GM12878 (cell line): ENCODE results near the gene ASPG. TPM values are rescaled to one million over a fixed set of nuclear protein-coding genes. Genes with fewer than 3 reads are reported as not detected.

Experiments used
- CREM ChIP-seq: IDR thresholded peaks from 2 replicates; pipeline ENCODE4 v1.6.1; 2014; ENCODE audit warnings: antibody characterized with exemption, low read depth
- SPI1 ChIP-seq: IDR thresholded peaks from 2 replicates; pipeline ENCODE4 v1.6.1; 2011; ENCODE audit warnings: low read depth, mild to moderate bottlenecking, low read length, moderate library complexity, borderline replicate concordance; ENCODE audit not compliant: insufficient read depth
- ZBTB4 ChIP-seq: fragments of 450-650 bp; formaldehyde crosslinking; IDR thresholded peaks from 2 replicates; pipeline ENCODE4 v1.4.0; 2022; ENCODE audit warnings: mild to moderate bottlenecking, moderate library complexity
- ZNF592 ChIP-seq: fragments of 450-650 bp; IDR thresholded peaks from 2 replicates; pipeline ENCODE4 v1.6.1; 2017; ENCODE audit warnings: mild to moderate bottlenecking, moderate library complexity
- polyA plus RNA-seq, 11 experiments: library from polyadenylated mRNA; depleted of rRNA in 4 of 11; unstranded in 6 of 11; stranded (reverse) in 5 of 11; fragments of >200 nt; fragmentation: Nextera tagmentation in 4 of 11; fragmentation: Illumina TruSeq in 1 of 11; extraction: Ambion mirVana in 4 of 11; extraction: Trizol in 1 of 11; gene quantifications; 1 replicate in 1 of 11; 2 replicates in 10 of 11; pipeline versions ENCODE4 v1.2.1 to v1.2.3, GENCODE V29; 2011 to 2016; ENCODE audit warnings: inconsistent platforms in 2 of 11, missing spikeins in 2 of 11, low read depth in 1 of 11
- total RNA-seq, 4 experiments: library from RNA; depleted of rRNA in 3 of 4; stranded (reverse); fragments of >200 nt in 3 of 4; fragmentation: Illumina TruSeq in 1 of 4; extraction: Trizol in 1 of 4; gene quantifications; 2 replicates each; pipeline versions ENCODE4 v1.2.1 to v1.2.3, GENCODE V29; 2013 to 2021

The ASPG gene
- total and polyA plus RNA-seq, 10 of the 15 experiments (the other 5 are each of a cell fraction or from before 2014, with no cell fraction given) = not detected

- TF ChIP-seq ZNF592 (no peak), ZBTB4 (CRISPR knock-in tag) (no peak), CREM (no peak), SPI1 (no peak)
Measured at GRCh38 chr14:104142136-104142945, 56.8 kb downstream of the ASPG start (continued).
